MM.1S (cell line): ENCODE results near the gene DCTN3.

Experiments
- DNase-seq: peaks from one replicate; pipeline ENCODE4 v3.0.0-alpha.2; 2015
- H2AFZ ChIP-seq: fragments of 300-600 bp; sonication (generic); 2 replicates; pipeline ENCODE4 v1.6.0; 2016; ENCODE audit warnings: antibody characterized with exemption, low read length
- H3F3A ChIP-seq: fragments of 300-600 bp; sonication (generic); 2 replicates; pipeline ENCODE4 v1.6.1; 2016; ENCODE audit warnings: mild to moderate bottlenecking, antibody characterized with exemption, low read length, moderate library complexity, mixed read lengths; ENCODE audit not compliant: insufficient read depth
- H3K27ac ChIP-seq: fragments of 300-600 bp; sonication (generic); 2 replicates; pipeline ENCODE4 v1.5.1; 2016; ENCODE audit warnings: mild to moderate bottlenecking, low read length
- H3K27me3 ChIP-seq: fragments of 300-600 bp; sonication (generic); replicated peaks from 2 replicates; pipeline ENCODE4 v1.6.0; 2016; ENCODE audit warnings: low read length; ENCODE audit not compliant: insufficient read depth
- H3K36me3 ChIP-seq: fragments of 300-600 bp; sonication (generic); replicated peaks from 2 replicates; pipeline ENCODE4 v1.6.1; 2016; ENCODE audit warnings: mild to moderate bottlenecking, low read length, mixed read lengths; ENCODE audit not compliant: insufficient read depth
- H3K4me1 ChIP-seq: fragments of 300-600 bp; sonication (generic); 2 replicates; pipeline ENCODE4 v1.6.1; 2016; ENCODE audit warnings: low read length, mixed read lengths
- H3K4me2 ChIP-seq: fragments of 300-600 bp; sonication (generic); 2 replicates; pipeline ENCODE4 v1.6.0; 2016; ENCODE audit warnings: low read depth, low read length
- H3K4me3 ChIP-seq: fragments of 300-600 bp; sonication (generic); 2 replicates; pipeline ENCODE4 v1.5.1; 2016; ENCODE audit warnings: low read length, mixed read lengths
- H3K79me2 ChIP-seq: fragments of 300-600 bp; sonication (generic); 2 replicates; pipeline ENCODE4 v1.6.1; 2016; ENCODE audit warnings: mixed run types, low read length, mixed read lengths
- H3K9ac ChIP-seq: fragments of 300-600 bp; sonication (generic); 2 replicates; pipeline ENCODE4 v1.6.1; 2016; ENCODE audit warnings: low read length, mixed read lengths
- H3K9me2 ChIP-seq: fragments of 300-600 bp; sonication (generic); replicated peaks from 2 replicates; pipeline ENCODE4 v1.6.1; 2016; ENCODE audit warnings: mild to moderate bottlenecking, low read length, mixed read lengths; ENCODE audit not compliant: insufficient read depth
- H3K9me3 ChIP-seq: fragments of 300-600 bp; sonication (generic); replicated peaks from 2 replicates; pipeline ENCODE4 v1.6.1; 2016; ENCODE audit warnings: mild to moderate bottlenecking, low read length, mixed read lengths; ENCODE audit not compliant: insufficient read depth
- H4K20me1 ChIP-seq: fragments of 300-600 bp; sonication (generic); 2 replicates; pipeline ENCODE4 v1.6.1; 2016; ENCODE audit warnings: mild to moderate bottlenecking, low read length, moderate library complexity, mixed read lengths; ENCODE audit not compliant: insufficient read depth
- CTCF ChIP-seq: fragments of 300-600 bp; sonication (generic); IDR thresholded peaks from 2 replicates; pipeline ENCODE4 v1.5.1; 2016; ENCODE audit warnings: antibody characterized with exemption, low read length, mixed read lengths
- EZH2 ChIP-seq: fragments of 300-600 bp; sonication (generic); optimal IDR thresholded peaks from 2 replicates; pipeline ENCODE3; 2017; ENCODE audit warnings: low read depth, mild to moderate bottlenecking, antibody characterized with exemption, low read length, mixed read lengths
- EZH2phosphoT487 ChIP-seq: fragments of 300-600 bp; sonication (generic); IDR thresholded peaks from 2 replicates; pipeline ENCODE4 v1.6.1; 2018; ENCODE audit warnings: antibody characterized with exemption, low read length

The DCTN3 gene

DNA sequence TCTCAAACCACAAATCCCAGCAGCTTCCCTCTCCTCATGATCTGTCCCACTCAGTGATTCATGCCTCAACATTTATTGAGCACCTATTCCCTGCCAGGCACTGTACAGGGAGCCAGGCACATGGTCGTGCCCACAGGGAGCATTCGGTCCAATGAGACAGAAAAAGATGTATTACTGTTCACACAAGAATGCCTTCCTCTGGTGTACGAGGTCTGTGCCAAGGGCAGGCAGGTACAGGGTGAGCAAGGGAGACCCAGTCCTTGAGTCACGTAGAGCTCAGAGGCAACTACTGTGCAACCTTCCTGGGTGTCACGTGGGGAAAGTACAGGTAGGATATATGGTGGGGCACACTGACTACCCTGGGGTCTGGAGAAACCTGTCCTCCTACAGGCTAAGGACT, 35.3 kb downstream of the DCTN3 start:
- H3K27me3 ChIP-seq, result peaks cover 79% of the 10 kb centered on the region
- H3F3A ChIP-seq, result no peaks in the 10 kb centered on the region
- H3K9ac ChIP-seq, result no peak overlapping the region
- H3K9me3 ChIP-seq, result no peaks in the 10 kb centered on the region
- H3K9me2 ChIP-seq, result no peaks in the 10 kb centered on the region
- no peak overlapping the region for H3K27ac ChIP-seq
- H3K79me2 ChIP-seq, result no peaks in the 10 kb centered on the region
- no peak overlapping the region for H3K4me3 ChIP-seq
- H4K20me1 ChIP-seq, result no peaks in the 10 kb centered on the region
- DNase-seq, result no peak
- H3K4me1 ChIP-seq, result no peaks in the 10 kb centered on the region
- no peaks in the 10 kb centered on the region for H3K36me3 ChIP-seq
- H2AFZ ChIP-seq, result no peak overlapping the region
- TF ChIP-seq EZH2 (no peak), CTCF (no peak), EZH2phosphoT487 (no peak)
- H3K4me2 ChIP-seq, result no peak overlapping the region

DNA sequence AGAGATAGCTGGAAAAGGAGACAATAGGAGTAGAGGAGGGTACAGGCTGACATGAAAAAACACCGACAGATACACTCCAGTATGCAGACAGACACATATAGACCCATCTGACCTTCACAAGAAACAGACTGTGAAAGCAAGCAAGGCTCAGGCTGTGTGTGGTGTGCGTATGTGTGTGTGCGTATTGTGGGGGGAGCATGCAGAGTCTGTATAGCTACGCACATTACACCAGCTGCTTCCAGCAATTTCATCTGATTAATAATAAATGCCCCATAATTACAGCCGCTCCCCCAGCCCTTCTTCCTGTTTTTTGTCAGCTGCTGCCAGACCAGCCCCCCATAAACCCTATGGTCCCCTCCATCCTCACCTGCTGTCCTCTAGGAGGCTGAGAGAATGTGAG, 37.5 kb downstream of the DCTN3 start:
- H4K20me1 ChIP-seq, result no peaks in the 10 kb centered on the region
- H3F3A ChIP-seq, result no peaks in the 10 kb centered on the region
- no peak overlapping the region for H2AFZ ChIP-seq
- no peak overlapping the region for H3K4me2 ChIP-seq
- H3K4me3 ChIP-seq, result no peak overlapping the region
- H3K9ac ChIP-seq, result no peak overlapping the region
- TF ChIP-seq EZH2phosphoT487 (no peak), CTCF (no peak), EZH2 (no peak)
- H3K4me1 ChIP-seq, result no peaks in the 10 kb centered on the region
- no peaks in the 10 kb centered on the region for H3K79me2 ChIP-seq
- H3K9me3 ChIP-seq, result no peaks in the 10 kb centered on the region
- H3K9me2 ChIP-seq, result no peaks in the 10 kb centered on the region
- no peaks in the 10 kb centered on the region for H3K36me3 ChIP-seq
- DNase-seq, result no peak
- H3K27ac ChIP-seq, result no peak overlapping the region
- peaks cover 81% of the 10 kb centered on the region for H3K27me3 ChIP-seq

- Histone ChIP-seq H3K9me2 (no peaks in the 10 kb centered on the region), H3K9ac (no peak overlapping the region), H3K4me1 (no peaks in the 10 kb centered on the region), H3K4me3 (no peak overlapping the region), H3F3A (no peaks in the 10 kb centered on the region), H3K79me2 (no peaks in the 10 kb centered on the region), H3K36me3 (no peaks in the 10 kb centered on the region), H4K20me1 (no peaks in the 10 kb centered on the region), H3K9me3 (no peaks in the 10 kb centered on the region), H3K27ac (no peak overlapping the region), H2AFZ (no peak overlapping the region), H3K27me3 (peaks cover 80% of the 10 kb centered on the region), H3K4me2 (no peak overlapping the region)
- TF ChIP-seq EZH2phosphoT487 (no peak), EZH2 (no peak), CTCF (no peak)
- DNase-seq, result no peak
Measured at GRCh38 chr9:34581318-34581717, 39.0 kb downstream of the DCTN3 start.
